GM23338 (cell line): Measurements from ENCODE around the gene RGL1. TPM values are rescaled to one million over a fixed set of nuclear protein-coding genes. Genes with fewer than 3 reads are reported as not detected.

Source experiments
- ATAC-seq: fragments of 200-7000 bp; cut with Tn5 transposase; 3 replicates; pipeline ENCODE4 v1.9.1; 2020
- DNase-seq: peaks from one replicate; pipeline ENCODE4 v3.0.0-alpha.2; 2015; ENCODE audit warnings: low spot score
- H2AFZ ChIP-seq: fragments of 200-600 bp; sonication (generic); 2 replicates; pipeline ENCODE4 v1.8.0; 2016; ENCODE audit warnings: antibody characterized with exemption, mild to moderate bottlenecking, moderate library complexity
- H3F3A ChIP-seq: fragments of 200-600 bp; sonication (generic); replicated peaks from 2 replicates; pipeline ENCODE4 v1.8.0; 2017; ENCODE audit warnings: antibody characterized with exemption, mixed run types, low read depth
- H3K27ac ChIP-seq: fragments of 200-600 bp; sonication (generic); 2 replicates; pipeline ENCODE4 v1.6.1; 2016; ENCODE audit warnings: low read depth
- H3K27me3 ChIP-seq: fragments of 200-600 bp; sonication (generic); 2 replicates; pipeline ENCODE4 v1.8.0; 2016; ENCODE audit warnings: mild to moderate bottlenecking, mixed run types, moderate library complexity; ENCODE audit not compliant: insufficient read depth
- H3K36me3 ChIP-seq: fragments of 200-600 bp; sonication (generic); 2 replicates; pipeline ENCODE4 v1.8.0; 2016; ENCODE audit warnings: mild to moderate bottlenecking; ENCODE audit not compliant: insufficient read depth
- H3K4me1 ChIP-seq: fragments of 200-600 bp; sonication (generic); 2 replicates; pipeline ENCODE4 v1.8.0; 2016; ENCODE audit warnings: mild to moderate bottlenecking, moderate library complexity; ENCODE audit not compliant: insufficient read depth
- H3K4me2 ChIP-seq: fragments of 200-600 bp; sonication (generic); 2 replicates; pipeline ENCODE4 v1.7.1; 2017; ENCODE audit warnings: mixed run types
- H3K4me3 ChIP-seq: fragments of 200-600 bp; sonication (generic); 2 replicates; pipeline ENCODE4 v1.6.1; 2016; ENCODE audit warnings: mixed run types
- H3K79me2 ChIP-seq: fragments of 200-600 bp; sonication (generic); replicated peaks from 2 replicates; pipeline ENCODE4 v1.8.0; 2017; ENCODE audit warnings: mild to moderate bottlenecking; ENCODE audit not compliant: insufficient read depth
- H3K9me2 ChIP-seq: fragments of 200-600 bp; sonication (generic); 2 replicates; pipeline ENCODE4 v1.8.0; 2017; ENCODE audit not compliant: insufficient read depth
- H4K20me1 ChIP-seq: fragments of 200-600 bp; sonication (generic); replicated peaks from 2 replicates; pipeline ENCODE4 v1.8.0; 2017; ENCODE audit warnings: mild to moderate bottlenecking; ENCODE audit not compliant: insufficient read depth
- H3K27ac Mint-ChIP-seq: 2 replicates; pipeline ENCODE4 v1.8.0; 2020; ENCODE audit warnings: inconsistent platforms, mild to moderate bottlenecking, moderate library complexity, mixed read lengths
- H3K27me3 Mint-ChIP-seq: 3 replicates; pipeline ENCODE4 v1.8.0; 2022; ENCODE audit warnings: low read depth, mild to moderate bottlenecking, moderate library complexity, mixed read lengths, inconsistent platforms; ENCODE audit not compliant: insufficient read depth, poor library complexity
- H3K36me3 Mint-ChIP-seq: 3 replicates; pipeline ENCODE4 v1.8.0; 2021; ENCODE audit warnings: low read depth, mild to moderate bottlenecking, inconsistent platforms, moderate library complexity, mixed read lengths
- H3K4me1 Mint-ChIP-seq: 3 replicates; pipeline ENCODE4 v1.8.0; 2020; ENCODE audit warnings: mild to moderate bottlenecking, inconsistent platforms, mixed read lengths
- H3K4me3 Mint-ChIP-seq: 3 replicates; pipeline ENCODE4 v1.8.0; 2021; ENCODE audit warnings: moderate library complexity, mild to moderate bottlenecking, inconsistent platforms, mixed read lengths
- H3K9me3 Mint-ChIP-seq: 3 replicates; pipeline ENCODE4 v1.8.0; 2020; ENCODE audit warnings: moderate library complexity, mild to moderate bottlenecking, inconsistent platforms, mixed read lengths
- ETS1 ChIP-seq: IDR thresholded peaks from 2 replicates; pipeline ENCODE4 v1.6.1; 2016; ENCODE audit warnings: antibody characterized with exemption
- EZH2 ChIP-seq: fragments of 200-600 bp; sonication (generic); IDR thresholded peaks from one replicate; pipeline ENCODE4 v1.8.0; 2017; ENCODE audit warnings: antibody characterized with exemption, mild to moderate bottlenecking, low read depth; ENCODE audit not compliant: unreplicated experiment
- EZH2phosphoT487 ChIP-seq: fragments of 200-600 bp; sonication (generic); IDR thresholded peaks from one replicate; pipeline ENCODE4 v1.8.1; 2018; ENCODE audit warnings: antibody characterized with exemption; ENCODE audit not compliant: unreplicated experiment
- NANOG ChIP-seq: IDR thresholded peaks from 2 replicates; pipeline ENCODE4 v1.6.1; 2016; ENCODE audit warnings: antibody characterized with exemption, borderline replicate concordance
- ZNF114 ChIP-seq: fragments of 250-450 bp; sonication (Bioruptor Pico); IDR thresholded peaks from 2 replicates; pipeline ENCODE4 v1.5.0; 2020; ENCODE audit warnings: mild to moderate bottlenecking, moderate library complexity
- polyA plus RNA-seq: library from polyadenylated mRNA; unstranded; fragments of >200 nt; fragmentation: Nextera tagmentation; extraction: Ambion mirVana; gene quantifications from 2 replicates; pipeline ENCODE4 v1.2.1, GENCODE V29; 2016
- total RNA-seq: library from RNA; depleted of rRNA; stranded (reverse); fragments of >200 nt; shearing (Covaris generic); gene quantifications from 2 replicates; pipeline ENCODE4 v1.2.3, GENCODE V29; 2014
- TF ChIP-seq, protein P1 (sequence below), 2 experiments: fragments of 200-600 bp in 1 of 2; sonication (generic) in 1 of 2; conservative IDR thresholded peaks; 2 replicates each; pipeline versions ENCODE4 v1.5.1 to v1.6.1; 2016 to 2017; ENCODE audit warnings: antibody characterized with exemption in 2 of 2, low read depth in 2 of 2, mild to moderate bottlenecking in 2 of 2, moderate library complexity in 1 of 2
- TF ChIP-seq, protein P2 (sequence below): fragments of 250-450 bp; sonication (Bioruptor Pico); IDR thresholded peaks from 2 replicates; pipeline ENCODE4 v1.5.0; 2020; ENCODE audit warnings: mild to moderate bottlenecking, moderate library complexity

RGL1 gene
- total and polyA plus RNA-seq, 2 experiments from 2014 or later = 0.91 to 2.6 TPM

- H3F3A ChIP-seq = no peaks in the 10 kb centered on the region
- no peak overlapping the region for H3K4me2 ChIP-seq
- ATAC-seq = no peak
- no peak overlapping the region for H3K27ac Mint-ChIP-seq
- no peaks in the 10 kb centered on the region; the same call in 1 of the 2 replicates for H3K9me2 ChIP-seq
- DNase-seq = no peak
- peaks cover 2% of the 10 kb centered on the region for H3K27me3 Mint-ChIP-seq
- H3K4me1 Mint-ChIP-seq = peaks cover 3% of the 10 kb centered on the region
- H3K27me3 ChIP-seq = no peaks in the 10 kb centered on the region
- no peaks in the 10 kb centered on the region for H4K20me1 ChIP-seq
- no peaks in the 10 kb centered on the region for H3K36me3 ChIP-seq
- TF ChIP-seq EZH2phosphoT487 (no peak), EZH2 (no peak), ZNF114 (CRISPR knock-in tag) (no peak), ETS1 (no peak), NANOG (no peak)
- TF ChIP-seq, protein P1, sequence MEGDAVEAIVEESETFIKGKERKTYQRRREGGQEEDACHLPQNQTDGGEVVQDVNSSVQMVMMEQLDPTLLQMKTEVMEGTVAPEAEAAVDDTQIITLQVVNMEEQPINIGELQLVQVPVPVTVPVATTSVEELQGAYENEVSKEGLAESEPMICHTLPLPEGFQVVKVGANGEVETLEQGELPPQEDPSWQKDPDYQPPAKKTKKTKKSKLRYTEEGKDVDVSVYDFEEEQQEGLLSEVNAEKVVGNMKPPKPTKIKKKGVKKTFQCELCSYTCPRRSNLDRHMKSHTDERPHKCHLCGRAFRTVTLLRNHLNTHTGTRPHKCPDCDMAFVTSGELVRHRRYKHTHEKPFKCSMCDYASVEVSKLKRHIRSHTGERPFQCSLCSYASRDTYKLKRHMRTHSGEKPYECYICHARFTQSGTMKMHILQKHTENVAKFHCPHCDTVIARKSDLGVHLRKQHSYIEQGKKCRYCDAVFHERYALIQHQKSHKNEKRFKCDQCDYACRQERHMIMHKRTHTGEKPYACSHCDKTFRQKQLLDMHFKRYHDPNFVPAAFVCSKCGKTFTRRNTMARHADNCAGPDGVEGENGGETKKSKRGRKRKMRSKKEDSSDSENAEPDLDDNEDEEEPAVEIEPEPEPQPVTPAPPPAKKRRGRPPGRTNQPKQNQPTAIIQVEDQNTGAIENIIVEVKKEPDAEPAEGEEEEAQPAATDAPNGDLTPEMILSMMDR (conservative IDR thresholded peaks at IDR 0.05; ENCODE audit: low read depth in 2 of 2) = no peak
- TF ChIP-seq, protein P2, sequence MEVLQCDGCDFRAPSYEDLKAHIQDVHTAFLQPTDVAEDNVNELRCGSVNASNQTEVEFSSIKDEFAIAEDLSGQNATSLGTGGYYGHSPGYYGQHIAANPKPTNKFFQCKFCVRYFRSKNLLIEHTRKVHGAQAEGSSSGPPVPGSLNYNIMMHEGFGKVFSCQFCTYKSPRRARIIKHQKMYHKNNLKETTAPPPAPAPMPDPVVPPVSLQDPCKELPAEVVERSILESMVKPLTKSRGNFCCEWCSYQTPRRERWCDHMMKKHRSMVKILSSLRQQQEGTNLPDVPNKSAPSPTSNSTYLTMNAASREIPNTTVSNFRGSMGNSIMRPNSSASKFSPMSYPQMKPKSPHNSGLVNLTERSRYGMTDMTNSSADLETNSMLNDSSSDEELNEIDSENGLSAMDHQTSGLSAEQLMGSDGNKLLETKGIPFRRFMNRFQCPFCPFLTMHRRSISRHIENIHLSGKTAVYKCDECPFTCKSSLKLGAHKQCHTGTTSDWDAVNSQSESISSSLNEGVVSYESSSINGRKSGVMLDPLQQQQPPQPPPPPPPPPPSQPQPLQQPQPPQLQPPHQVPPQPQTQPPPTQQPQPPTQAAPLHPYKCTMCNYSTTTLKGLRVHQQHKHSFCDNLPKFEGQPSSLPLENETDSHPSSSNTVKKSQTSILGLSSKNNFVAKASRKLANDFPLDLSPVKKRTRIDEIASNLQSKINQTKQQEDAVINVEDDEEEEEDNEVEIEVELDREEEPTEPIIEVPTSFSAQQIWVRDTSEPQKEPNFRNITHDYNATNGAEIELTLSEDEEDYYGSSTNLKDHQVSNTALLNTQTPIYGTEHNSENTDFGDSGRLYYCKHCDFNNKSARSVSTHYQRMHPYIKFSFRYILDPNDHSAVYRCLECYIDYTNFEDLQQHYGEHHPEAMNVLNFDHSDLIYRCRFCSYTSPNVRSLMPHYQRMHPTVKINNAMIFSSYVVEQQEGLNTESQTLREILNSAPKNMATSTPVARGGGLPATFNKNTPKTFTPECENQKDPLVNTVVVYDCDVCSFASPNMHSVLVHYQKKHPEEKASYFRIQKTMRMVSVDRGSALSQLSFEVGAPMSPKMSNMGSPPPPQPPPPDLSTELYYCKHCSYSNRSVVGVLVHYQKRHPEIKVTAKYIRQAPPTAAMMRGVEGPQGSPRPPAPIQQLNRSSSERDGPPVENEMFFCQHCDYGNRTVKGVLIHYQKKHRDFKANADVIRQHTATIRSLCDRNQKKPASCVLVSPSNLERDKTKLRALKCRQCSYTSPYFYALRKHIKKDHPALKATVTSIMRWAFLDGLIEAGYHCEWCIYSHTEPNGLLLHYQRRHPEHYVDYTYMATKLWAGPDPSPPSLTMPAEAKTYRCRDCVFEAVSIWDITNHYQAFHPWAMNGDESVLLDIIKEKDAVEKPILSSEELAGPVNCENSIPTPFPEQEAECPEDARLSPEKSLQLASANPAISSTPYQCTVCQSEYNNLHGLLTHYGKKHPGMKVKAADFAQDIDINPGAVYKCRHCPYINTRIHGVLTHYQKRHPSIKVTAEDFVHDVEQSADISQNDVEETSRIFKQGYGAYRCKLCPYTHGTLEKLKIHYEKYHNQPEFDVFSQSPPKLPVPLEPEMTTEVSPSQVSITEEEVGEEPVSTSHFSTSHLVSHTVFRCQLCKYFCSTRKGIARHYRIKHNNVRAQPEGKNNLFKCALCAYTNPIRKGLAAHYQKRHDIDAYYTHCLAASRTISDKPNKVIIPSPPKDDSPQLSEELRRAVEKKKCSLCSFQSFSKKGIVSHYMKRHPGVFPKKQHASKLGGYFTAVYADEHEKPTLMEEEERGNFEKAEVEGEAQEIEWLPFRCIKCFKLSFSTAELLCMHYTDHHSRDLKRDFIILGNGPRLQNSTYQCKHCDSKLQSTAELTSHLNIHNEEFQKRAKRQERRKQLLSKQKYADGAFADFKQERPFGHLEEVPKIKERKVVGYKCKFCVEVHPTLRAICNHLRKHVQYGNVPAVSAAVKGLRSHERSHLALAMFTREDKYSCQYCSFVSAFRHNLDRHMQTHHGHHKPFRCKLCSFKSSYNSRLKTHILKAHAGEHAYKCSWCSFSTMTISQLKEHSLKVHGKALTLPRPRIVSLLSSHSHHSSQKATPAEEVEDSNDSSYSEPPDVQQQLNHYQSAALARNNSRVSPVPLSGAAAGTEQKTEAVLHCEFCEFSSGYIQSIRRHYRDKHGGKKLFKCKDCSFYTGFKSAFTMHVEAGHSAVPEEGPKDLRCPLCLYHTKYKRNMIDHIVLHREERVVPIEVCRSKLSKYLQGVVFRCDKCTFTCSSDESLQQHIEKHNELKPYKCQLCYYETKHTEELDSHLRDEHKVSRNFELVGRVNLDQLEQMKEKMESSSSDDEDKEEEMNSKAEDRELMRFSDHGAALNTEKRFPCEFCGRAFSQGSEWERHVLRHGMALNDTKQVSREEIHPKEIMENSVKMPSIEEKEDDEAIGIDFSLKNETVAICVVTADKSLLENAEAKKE (CRISPR knock-in tag) = no peak
- H3K4me3 ChIP-seq = no peak overlapping the region
- no peak overlapping the region for H3K27ac ChIP-seq
- no peak overlapping the region for H2AFZ ChIP-seq
- H3K9me3 Mint-ChIP-seq = no peaks in the 10 kb centered on the region
- no peak overlapping the region for H3K4me3 Mint-ChIP-seq
- H3K36me3 Mint-ChIP-seq = no peaks in the 10 kb centered on the region
- no peaks in the 10 kb centered on the region for H3K79me2 ChIP-seq
- peaks cover 4% of the 10 kb centered on the region; the same call in 1 of the 2 replicates for H3K4me1 ChIP-seq
Observed at GRCh38 chr1:183864611-183865010, 59.7 kb downstream of the RGL1 start.
